ENCODE results near the gene PHF1.
"Not testable (repeated sequence)": the region's sequence is repeated elsewhere in the genome, so short reads cannot be mapped to it uniquely, and the experiment has no call there.

Gene PHF1

GRCh38 chr6:33410711-33411631 is at the start of gene PHF1:
Gene PHF1, plus strand, starts transcription at chr6:33411014. Its CDS starts 1,250 bp downstream, at chr6:33412264.
- no peak for DNase-seq

GRCh38 chr6:33363486-33363885 is 47.3 kb upstream of the PHF1 start:
- not testable (repeated sequence) for DNase-seq

GRCh38 chr6:33364475-33365205 is 46.2 kb upstream of the PHF1 start:
- DNase-seq: not testable (repeated sequence)

- DNase-seq: not testable (repeated sequence)
These were observed 45.4 kb upstream of the PHF1 start for GRCh38 chr6:33365206-33365971.

GRCh38 chr6:33367009-33367714 is 43.7 kb upstream of the PHF1 start:
- no peak for DNase-seq

GRCh38 chr6:33367715-33368025 is 43.1 kb upstream of the PHF1 start:
- not testable (repeated sequence) for DNase-seq

GRCh38 chr6:33371901-33372300 is 38.9 kb upstream of the PHF1 start:
- not testable (repeated sequence) for DNase-seq

GRCh38 chr6:33372526-33373123 is 38.2 kb upstream of the PHF1 start:
- DNase-seq: no peak

GRCh38 chr6:33373960-33374910 is 36.6 kb upstream of the PHF1 start:
- DNase-seq: no peak

GRCh38 chr6:33375143-33375671 is 35.6 kb upstream of the PHF1 start:
- DNase-seq: no peak

- no peak for DNase-seq
These were observed 33.6 kb upstream of the PHF1 start for GRCh38 chr6:33377171-33377570.

- not testable (repeated sequence) for DNase-seq
These were observed 31.6 kb upstream of the PHF1 start for GRCh38 chr6:33379184-33379583.

- DNase-seq: no peak
These were observed 30.4 kb upstream of the PHF1 start for GRCh38 chr6:33380272-33380981.

- DNase-seq: no peak
These were observed 27.2 kb upstream of the PHF1 start for GRCh38 chr6:33383427-33384185.

- DNase-seq: no peak
These were observed 26.2 kb upstream of the PHF1 start for GRCh38 chr6:33384581-33385020.

GRCh38 chr6:33390173-33390572 is 20.6 kb upstream of the PHF1 start:
- no peak for DNase-seq

GRCh38 chr6:33390767-33391277 is 20.0 kb upstream of the PHF1 start:
- DNase-seq: no peak

GRCh38 chr6:33391278-33391921 is 19.4 kb upstream of the PHF1 start, which contains the start of gene KIFC1:
Gene KIFC1, plus strand, starts transcription at chr6:33391823. Its CDS starts 163 bp downstream, at chr6:33391986.
- peak; percentile 98 for DNase-seq
